Neuronal stem cell (in vitro differentiated cells): ENCODE measurements around the gene SAA1.
"Not testable (repeated sequence)": the region's sequence is repeated elsewhere in the genome, so short reads cannot be mapped to it uniquely, and the experiment has no call there.

Experiments
- DNase-seq: peaks from one replicate; pipeline ENCODE4 v3.0.0-alpha.2; 2013; ENCODE audit warnings: low spot score
- H2AFZ ChIP-seq: one replicate; pipeline ENCODE4 v1.6.1; 2013; ENCODE audit warnings: mild to moderate bottlenecking, low read length, inconsistent platforms
- H2AK5ac ChIP-seq: 2 replicates; pipeline ENCODE4 v1.6.1; 2013; ENCODE audit warnings: low read depth, mild to moderate bottlenecking, inconsistent platforms, low read length, moderate library complexity, mixed read lengths
- H2BK120ac ChIP-seq: 2 replicates; pipeline ENCODE4 v1.6.1; 2013; ENCODE audit warnings: low read depth, mild to moderate bottlenecking, inconsistent platforms, low read length, moderate library complexity, mixed read lengths
- H2BK12ac ChIP-seq: one replicate; pipeline ENCODE4 v1.6.1; 2013; ENCODE audit warnings: low read length, inconsistent platforms
- H2BK15ac ChIP-seq: 2 replicates; pipeline ENCODE4 v1.6.1; 2013; ENCODE audit warnings: mild to moderate bottlenecking, low read length, inconsistent platforms, mixed read lengths
- H2BK5ac ChIP-seq: one replicate; pipeline ENCODE4 v1.6.1; 2013; ENCODE audit warnings: inconsistent platforms, mild to moderate bottlenecking, low read length, moderate library complexity
- H3K14ac ChIP-seq: one replicate; pipeline ENCODE4 v1.6.1; 2013; ENCODE audit warnings: low read length, inconsistent platforms
- H3K18ac ChIP-seq: 2 replicates; pipeline ENCODE4 v1.6.1; 2013; ENCODE audit warnings: low read length, inconsistent platforms
- H3K23ac ChIP-seq: 2 replicates; pipeline ENCODE4 v1.6.1; 2013; ENCODE audit warnings: low read depth, mild to moderate bottlenecking, mixed read lengths, low read length, inconsistent platforms; ENCODE audit not compliant: poor library complexity
- H3K27ac ChIP-seq: replicated peaks from 3 replicates; pipeline ENCODE4 v1.5.1; 2013; ENCODE audit warnings: low read length, inconsistent platforms
- H3K27me3 ChIP-seq, 3 experiments: 2 replicates each; pipeline ENCODE4 v1.6.1; 2013; ENCODE audit warnings: low read length in 3 of 3, mild to moderate bottlenecking in 2 of 3, inconsistent platforms in 1 of 3, low read depth in 1 of 3, mixed read lengths in 1 of 3, moderate library complexity in 1 of 3; ENCODE audit not compliant: control insufficient read depth in 3 of 3, insufficient read depth in 3 of 3
- H3K36me3 ChIP-seq, 2 donors: replicated peaks in 1 of 2; 2 replicates each; pipeline ENCODE4 v1.6.1; 2013; ENCODE audit warnings: low read length in 2 of 2; ENCODE audit not compliant: control insufficient read depth in 2 of 2, insufficient read depth in 2 of 2
- H3K4ac ChIP-seq: 2 replicates; pipeline ENCODE4 v1.6.1; 2013; ENCODE audit warnings: inconsistent platforms, mild to moderate bottlenecking, low read length, moderate library complexity
- H3K4me1 ChIP-seq, 2 donors: 1 replicate in 1 of 2; 2 replicates in 1 of 2; pipeline ENCODE4 v1.6.1; 2013; ENCODE audit warnings: low read length in 2 of 2, low read depth in 1 of 2; ENCODE audit not compliant: control insufficient read depth in 2 of 2, insufficient read depth in 1 of 2
- H3K4me2 ChIP-seq: one replicate; pipeline ENCODE4 v1.6.1; 2013; ENCODE audit warnings: mild to moderate bottlenecking, low read length, inconsistent platforms; ENCODE audit not compliant: insufficient read depth, poor library complexity, severe bottlenecking
- H3K4me3 ChIP-seq, 2 donors: 2 replicates each; pipeline ENCODE4 v1.5.1; 2013; ENCODE audit warnings: low read length in 2 of 2, mild to moderate bottlenecking in 2 of 2, inconsistent platforms in 1 of 2, moderate library complexity in 1 of 2
- H3K79me1 ChIP-seq: one replicate; pipeline ENCODE4 v1.6.1; 2013; ENCODE audit warnings: low read depth, mild to moderate bottlenecking, inconsistent platforms, low read length, moderate library complexity
- H3K9ac ChIP-seq: one replicate; pipeline ENCODE4 v1.6.1; 2013; ENCODE audit warnings: mild to moderate bottlenecking, low read depth, low read length, inconsistent platforms; ENCODE audit not compliant: poor library complexity
- H3K9me3 ChIP-seq, 2 donors: replicated peaks in 1 of 2; 2 replicates each; pipeline versions ENCODE3 to v1.6.1; 2013; ENCODE audit warnings: low read length in 2 of 2, mild to moderate bottlenecking in 2 of 2, inconsistent platforms in 1 of 2, low read depth in 1 of 2, mixed read lengths in 1 of 2, moderate library complexity in 1 of 2; ENCODE audit not compliant: control insufficient read depth in 2 of 2, insufficient read depth in 1 of 2
- H4K8ac ChIP-seq: one replicate; pipeline ENCODE4 v1.6.1; 2013; ENCODE audit warnings: low read depth, mild to moderate bottlenecking, inconsistent platforms, low read length, moderate library complexity
- H4K91ac ChIP-seq: one replicate; pipeline ENCODE4 v1.6.1; 2013; ENCODE audit warnings: low read length, low read depth, mild to moderate bottlenecking, inconsistent platforms; ENCODE audit not compliant: poor library complexity
- WGBS, 2 donors: extraction: QIAGEN DNeasy Blood & Tissue Kit; methylation state at CpG; one replicate each; pipeline ENCODE4 v1.1.7; 2013; ENCODE audit warnings: missing lambda C conversion rate in 2 of 2, mixed read lengths in 1 of 2; ENCODE audit not compliant: insufficient read length in 2 of 2, insufficient replicate concordance in 1 of 2; ENCODE audit errors: extremely low coverage in 2 of 2; 5-methylcytosine and 5-hydroxymethylcytosine counted together

SAA1 gene

GRCh38 chr11:18261721-18262120, 4.3 kb upstream of the SAA1 start:
- Histone ChIP-seq H3K4me3 (no peak overlapping the region), H3K79me1 (no peaks in the 10 kb centered on the region), H4K91ac (no peak overlapping the region), H3K4me1 (peaks cover 0 to 2% of the 10 kb centered on the region in 2 donors), H3K18ac (no peak overlapping the region), H3K27ac (no peak overlapping the region), H3K9me3 (no peaks in the 10 kb centered on the region), H2BK12ac (no peak overlapping the region), H3K14ac (no peak overlapping the region), H3K9ac (no peak overlapping the region), H2BK5ac (no peak overlapping the region), H2AK5ac (no peak overlapping the region), H3K4ac (no peak overlapping the region), H2AFZ (no peak overlapping the region), H3K23ac (no peak overlapping the region), H2BK120ac (no peak overlapping the region), H3K27me3 (no peaks in the 10 kb centered on the region), H3K36me3 (no peaks in the 10 kb centered on the region), H3K4me2 (no peak overlapping the region), H4K8ac (no peak overlapping the region), H2BK15ac (no peak overlapping the region)
- no CpG with 5 or more reads among the region's 14 CpGs for WGBS, 2 donors
- no peak for DNase-seq

- not testable (repeated sequence) for DNase-seq, H4K8ac ChIP-seq, H3K4me1 ChIP-seq, H2BK12ac ChIP-seq, H4K91ac ChIP-seq, H3K79me1 ChIP-seq, H3K27ac ChIP-seq, H3K36me3 ChIP-seq, H3K9ac ChIP-seq, H3K27me3 ChIP-seq, H2AFZ ChIP-seq, H2BK5ac ChIP-seq, H3K18ac ChIP-seq, H3K9me3 ChIP-seq, H3K14ac ChIP-seq, H3K4me3 ChIP-seq, H2AK5ac ChIP-seq, H3K23ac ChIP-seq, H3K4me2 ChIP-seq, H3K4ac ChIP-seq, H2BK15ac ChIP-seq, H2BK120ac ChIP-seq
- WGBS, 2 donors = no CpG with 5 or more reads among the region's 8 CpGs
Measured at GRCh38 chr11:18262681-18263350, 3.2 kb upstream of the SAA1 start.

GRCh38 chr11:18264035-18264434, 2.0 kb upstream of the SAA1 start:
- no peak for DNase-seq
- H2BK15ac ChIP-seq = no peak overlapping the region
- H3K9ac ChIP-seq = no peak overlapping the region
- no peak overlapping the region for H3K4me3 ChIP-seq
- no peak overlapping the region for H4K8ac ChIP-seq
- H3K23ac ChIP-seq = no peak overlapping the region
- H2BK5ac ChIP-seq = no peak overlapping the region
- WGBS, 2 donors = no CpG with 5 or more reads among the region's 4 CpGs
- no peak overlapping the region for H3K27ac ChIP-seq
- H3K4me1 ChIP-seq = peaks cover 0 to 2% of the 10 kb centered on the region in 2 donors
- H3K36me3 ChIP-seq = no peaks in the 10 kb centered on the region
- H2AK5ac ChIP-seq = no peak overlapping the region
- H3K27me3 ChIP-seq = no peaks in the 10 kb centered on the region
- H2BK12ac ChIP-seq = no peak overlapping the region
- H3K4me2 ChIP-seq = no peak overlapping the region
- H3K14ac ChIP-seq = no peak overlapping the region
- H3K18ac ChIP-seq = no peak overlapping the region
- no peak overlapping the region for H2BK120ac ChIP-seq
- H3K9me3 ChIP-seq = no peaks in the 10 kb centered on the region
- H2AFZ ChIP-seq = no peak overlapping the region
- H3K4ac ChIP-seq = no peak overlapping the region
- H3K79me1 ChIP-seq = no peaks in the 10 kb centered on the region
- no peak overlapping the region for H4K91ac ChIP-seq

GRCh38 chr11:18264677-18265555, 1.1 kb upstream of the SAA1 start:
- no peaks in the 10 kb centered on the region for H3K9me3 ChIP-seq
- H4K91ac ChIP-seq = no peak overlapping the region
- no peak for DNase-seq
- H2BK15ac ChIP-seq = no peak overlapping the region
- no peak overlapping the region for H3K14ac ChIP-seq
- H2BK120ac ChIP-seq = no peak overlapping the region
- H3K79me1 ChIP-seq = no peaks in the 10 kb centered on the region
- H3K23ac ChIP-seq = no peak overlapping the region
- no peak overlapping the region for H3K4me3 ChIP-seq
- H2BK12ac ChIP-seq = no peak overlapping the region
- H3K9ac ChIP-seq = no peak overlapping the region
- no peak overlapping the region for H2AK5ac ChIP-seq
- no peak overlapping the region for H2AFZ ChIP-seq
- peaks cover 0 to 2% of the 10 kb centered on the region in 2 donors for H3K4me1 ChIP-seq
- WGBS, 2 donors = no CpG with 5 or more reads among the region's 1 CpG
- H2BK5ac ChIP-seq = no peak overlapping the region
- H3K27ac ChIP-seq = no peak overlapping the region
- no peaks in the 10 kb centered on the region for H3K36me3 ChIP-seq
- no peak overlapping the region for H3K18ac ChIP-seq
- no peak overlapping the region for H4K8ac ChIP-seq
- H3K4me2 ChIP-seq = no peak overlapping the region
- no peak overlapping the region for H3K4ac ChIP-seq
- no peaks in the 10 kb centered on the region for H3K27me3 ChIP-seq
